Natural killer cell (primary cell): ENCODE measurements around the gene GNG3. TPM values are rescaled to one million over a fixed set of nuclear protein-coding genes. Genes with fewer than 3 reads are reported as not detected.

Source experiments
- ATAC-seq, 3 donors: fragments of 150-1000 bp in 2 of 3; fragments of 200-7000 bp in 1 of 3; cut with Tn5 transposase; 1 replicate in 1 of 3; 2 replicates in 2 of 3; pipeline ENCODE4 v1.10.0; 2021; ENCODE audit warnings: mild to moderate bottlenecking in 2 of 3, moderate library complexity in 2 of 3
- DNase-seq, 2 donors: peaks; one replicate each; pipeline versions ENCODE4 v3.0.0 to v3.0.0-alpha.2; 2013 to 2021; ENCODE audit warnings: mixed read lengths in 1 of 2
- H3K27ac ChIP-seq: one replicate; pipeline ENCODE4 v1.5.1; 2013; ENCODE audit warnings: mild to moderate bottlenecking, low read length
- H3K27me3 ChIP-seq: one replicate; pipeline ENCODE4 v1.6.1; 2013; ENCODE audit warnings: low read length; ENCODE audit not compliant: control insufficient read depth, insufficient read depth
- H3K36me3 ChIP-seq: one replicate; pipeline ENCODE4 v1.6.1; 2013; ENCODE audit warnings: low read length; ENCODE audit not compliant: control insufficient read depth, insufficient read depth
- H3K4me1 ChIP-seq: one replicate; pipeline ENCODE4 v1.6.1; 2013; ENCODE audit warnings: low read length; ENCODE audit not compliant: control insufficient read depth, insufficient read depth
- H3K4me3 ChIP-seq: one replicate; pipeline ENCODE4 v1.5.1; 2013; ENCODE audit warnings: low read length
- H3K9me3 ChIP-seq: one replicate; pipeline ENCODE4 v1.6.1; 2013; ENCODE audit warnings: low read length; ENCODE audit not compliant: control insufficient read depth, insufficient read depth
- H3K27ac Mint-ChIP-seq, 2 donors: one replicate each; pipeline ENCODE4 v1.8.0; 2022; ENCODE audit warnings: mild to moderate bottlenecking in 2 of 2, mixed read lengths in 2 of 2, moderate library complexity in 1 of 2
- H3K27me3 Mint-ChIP-seq, 2 donors: one replicate each; pipeline ENCODE4 v1.8.0; 2022; ENCODE audit warnings: low read depth in 2 of 2, mixed read lengths in 2 of 2
- H3K36me3 Mint-ChIP-seq: one replicate; pipeline ENCODE4 v1.8.0; 2022; ENCODE audit warnings: mixed read lengths
- H3K4me1 Mint-ChIP-seq, 2 donors: one replicate each; pipeline ENCODE4 v1.8.0; 2022; ENCODE audit warnings: mixed read lengths in 2 of 2
- H3K4me3 Mint-ChIP-seq: one replicate; pipeline ENCODE4 v1.8.0; 2022; ENCODE audit warnings: mild to moderate bottlenecking, moderate library complexity, mixed read lengths
- H3K9me3 Mint-ChIP-seq, 2 donors: one replicate each; pipeline ENCODE4 v1.8.0; 2022; ENCODE audit warnings: mixed read lengths in 2 of 2
- CTCF ChIP-seq: fragments of 200-600 bp; IDR thresholded peaks from one replicate; pipeline ENCODE4 v1.8.0; 2022; ENCODE audit warnings: antibody characterized with exemption
- WGBS: methylation state at CpG from one replicate; pipeline ENCODE4 v1.1.7; 2013; ENCODE audit warnings: missing lambda C conversion rate; ENCODE audit not compliant: insufficient coverage; 5-methylcytosine and 5-hydroxymethylcytosine counted together
- intact Hi-C: fragments of 100-400 bp; cut with micrococcal nuclease; formaldehyde crosslinking; loops from one replicate; pipeline ENCODE4 v1.14.2; 2022
- total RNA-seq, 4 donors: library from RNA; stranded (reverse); fragments of 120-200 nt in 1 of 4; gene quantifications; one replicate each; pipeline versions ENCODE4 v1.2.3 to v1.2.4, GENCODE V29; 2013 to 2022

GNG3 gene
- total RNA-seq, 3 donors from 2014 or later (not counting 1 experiment from before 2014, with no cell fraction given) = not detected

- intact Hi-C loops = no loop called here
- H3K9me3 Mint-ChIP-seq = no peaks in the 10 kb centered on the region
- DNase-seq (no peak), ATAC-seq (no peak)
- Histone ChIP-seq H3K36me3 (peaks cover 78% of the 10 kb centered on the region), H3K4me3 (no peak overlapping the region), H3K4me1 (no peaks in the 10 kb centered on the region), H3K9me3 (no peaks in the 10 kb centered on the region), H3K27me3 (no peaks in the 10 kb centered on the region), H3K27ac (no peak overlapping the region)
- peaks cover 22% of the 10 kb centered on the region for H3K36me3 Mint-ChIP-seq
- TF ChIP-seq CTCF = no peak
- no peaks in the 10 kb centered on the region for H3K27me3 Mint-ChIP-seq
- peaks cover 4 to 29% of the 10 kb centered on the region in 2 donors for H3K4me1 Mint-ChIP-seq
- no peak overlapping the region for H3K4me3 Mint-ChIP-seq
- peak overlapping the region in 1 of 2 donors; percentile 72 for H3K27ac Mint-ChIP-seq
- 93% methylated on average over 5 of the region's 5 CpGs for WGBS
These were observed 8.7 kb downstream of the GNG3 start for GRCh38 chr11:62716206-62716605.

GRCh38 chr11:62716816-62717215 is 9.3 kb downstream of the GNG3 start:
- Histone ChIP-seq H3K4me3 (no peak overlapping the region), H3K36me3 (peaks cover 82% of the 10 kb centered on the region), H3K27ac (no peak overlapping the region), H3K4me1 (no peaks in the 10 kb centered on the region), H3K9me3 (no peaks in the 10 kb centered on the region), H3K27me3 (no peaks in the 10 kb centered on the region)
- TF ChIP-seq CTCF = no peak
- intact Hi-C loops = no loop called here
- Mint-ChIP-seq H3K4me1 (peaks cover 11 to 29% of the 10 kb centered on the region in 2 donors), H3K9me3 (no peaks in the 10 kb centered on the region), H3K4me3 (no peak overlapping the region), H3K27ac (no peak overlapping the region), H3K27me3 (no peaks in the 10 kb centered on the region), H3K36me3 (peaks cover 28% of the 10 kb centered on the region)
- ATAC-seq (no peak), DNase-seq (no peak)
- WGBS = 98% methylated on average over 10 of the region's 11 CpGs

- Mint-ChIP-seq H3K27me3 (no peaks in the 10 kb centered on the region), H3K27ac (peak overlapping the region in 1 of 2 donors; percentile 15), H3K9me3 (no peaks in the 10 kb centered on the region), H3K36me3 (peaks cover 49% of the 10 kb centered on the region), H3K4me3 (no peak overlapping the region), H3K4me1 (peaks cover 26 to 27% of the 10 kb centered on the region in 2 donors)
- no peak overlapping the region for H3K27ac ChIP-seq
- H3K27me3 ChIP-seq = no peaks in the 10 kb centered on the region
- H3K9me3 ChIP-seq = no peaks in the 10 kb centered on the region
- DNase-seq (no peak), ATAC-seq (no peak)
- intact Hi-C loops = no loop called here
- 67% methylated on average over 2 of the region's 2 CpGs for WGBS
- peaks cover 94% of the 10 kb centered on the region for H3K36me3 ChIP-seq
- H3K4me3 ChIP-seq = no peak overlapping the region
- peaks cover 3% of the 10 kb centered on the region for H3K4me1 ChIP-seq
- TF ChIP-seq CTCF = no peak
These were observed 12.0 kb downstream of the GNG3 start for GRCh38 chr11:62719302-62719978.

GRCh38 chr11:62721994-62722393 is 14.5 kb downstream of the GNG3 start:
- Histone ChIP-seq H3K36me3 (peaks cover 72% of the 10 kb centered on the region), H3K4me1 (peaks cover 20% of the 10 kb centered on the region), H3K27ac (no peak overlapping the region), H3K9me3 (no peaks in the 10 kb centered on the region), H3K27me3 (no peaks in the 10 kb centered on the region), H3K4me3 (no peak overlapping the region)
- Mint-ChIP-seq H3K4me3 (no peak overlapping the region), H3K36me3 (peaks cover 41% of the 10 kb centered on the region), H3K27me3 (no peaks in the 10 kb centered on the region), H3K9me3 (no peaks in the 10 kb centered on the region), H3K4me1 (peaks cover 39 to 43% of the 10 kb centered on the region in 2 donors), H3K27ac (peak overlapping the region in 1 of 2 donors; percentile 27)
- TF ChIP-seq CTCF = no peak
- no peak for DNase-seq
- intact Hi-C loops = no loop called here
- no peak for ATAC-seq
- WGBS = 98% methylated on average over 7 of the region's 7 CpGs
